Lung (tissue), 12 donors: ENCODE results near the gene ANKHD1. TPM values are rescaled to one million over a fixed set of nuclear protein-coding genes. Genes with fewer than 3 reads are reported as not detected.

ENCODE experiments used
- ATAC-seq: fragments of 200-7000 bp; cut with Tn5 transposase; one replicate; pipeline ENCODE4 v1.9.1; 2020; ENCODE audit warnings: moderate number of reproducible peaks; ENCODE audit not compliant: insufficient read depth, low FRiP score
- DNase-seq, 3 donors: peaks; one replicate each; pipeline ENCODE4 v3.0.0-alpha.2; 2013 to 2017
- H3K27ac ChIP-seq, 2 donors: one replicate each; pipeline ENCODE4 v1.5.1; 2013; ENCODE audit warnings: mild to moderate bottlenecking in 2 of 2, moderate library complexity in 2 of 2, control low read depth in 1 of 2, inconsistent platforms in 1 of 2, low read depth in 1 of 2, low read length in 1 of 2
- H3K27me3 ChIP-seq, 3 donors: one replicate each; pipeline ENCODE4 v1.5.1; 2013; ENCODE audit warnings: low read length in 2 of 3; ENCODE audit not compliant: control insufficient read depth in 3 of 3, insufficient read depth in 3 of 3
- H3K36me3 ChIP-seq, 4 donors: one replicate each; pipeline ENCODE4 v1.5.1; 2013; ENCODE audit warnings: low read length in 4 of 4, mild to moderate bottlenecking in 1 of 4, moderate library complexity in 1 of 4; ENCODE audit not compliant: control insufficient read depth in 4 of 4, insufficient read depth in 4 of 4
- H3K4me1 ChIP-seq, 5 donors: one replicate each; pipeline ENCODE4 v1.5.1; 2013; ENCODE audit warnings: low read length in 5 of 5, mild to moderate bottlenecking in 2 of 5, moderate library complexity in 1 of 5; ENCODE audit not compliant: control insufficient read depth in 5 of 5, insufficient read depth in 5 of 5
- H3K4me3 ChIP-seq: one replicate; pipeline ENCODE4 v1.5.1; 2013; ENCODE audit warnings: mild to moderate bottlenecking, control low read depth, moderate library complexity
- H3K9ac ChIP-seq, 2 donors: one replicate each; pipeline ENCODE4 v1.5.1; 2013; ENCODE audit warnings: low read length in 2 of 2, control low read depth in 1 of 2; ENCODE audit not compliant: insufficient read depth in 1 of 2
- H3K9me3 ChIP-seq, 4 donors: one replicate each; pipeline ENCODE4 v1.5.1; 2013; ENCODE audit warnings: low read length in 3 of 4, mild to moderate bottlenecking in 1 of 4, moderate library complexity in 1 of 4; ENCODE audit not compliant: control insufficient read depth in 4 of 4, insufficient read depth in 3 of 4
- CTCF ChIP-seq: IDR thresholded peaks from 2 replicates; pipeline ENCODE4 v1.5.1; 2012; ENCODE audit warnings: mild to moderate bottlenecking; ENCODE audit errors: control extremely low read depth, extremely low read depth
- WGBS, 2 donors: extraction: QIAGEN DNeasy Blood & Tissue Kit; methylation state at CpG; one replicate each; pipeline ENCODE4 v1.1.7; 2013; 5-methylcytosine and 5-hydroxymethylcytosine counted together
- polyA plus RNA-seq, 2 donors: library from polyadenylated mRNA; stranded (reverse); fragments of 200-250 nt; gene quantifications; one replicate each; pipeline ENCODE4 v1.2.1, GENCODE V29; 2013
- total RNA-seq, 2 donors: library from RNA; depleted of rRNA in 1 of 2; stranded (reverse); fragments of >200 nt in 1 of 2; gene quantifications; one replicate each; pipeline ENCODE4 v1.2.1, GENCODE V29; 2014 to 2021
- donor health status: control.
- donor health status: control.
- donor health status: Bipolar disorder and iron deficiency.
- donor health status: healthy.
- donor health status: DM: yes; HTN: yes; CAD: no.

ANKHD1 gene
- total and polyA plus RNA-seq, 4 donors: 53.0 to 200 (median 90.8) TPM

DNA sequence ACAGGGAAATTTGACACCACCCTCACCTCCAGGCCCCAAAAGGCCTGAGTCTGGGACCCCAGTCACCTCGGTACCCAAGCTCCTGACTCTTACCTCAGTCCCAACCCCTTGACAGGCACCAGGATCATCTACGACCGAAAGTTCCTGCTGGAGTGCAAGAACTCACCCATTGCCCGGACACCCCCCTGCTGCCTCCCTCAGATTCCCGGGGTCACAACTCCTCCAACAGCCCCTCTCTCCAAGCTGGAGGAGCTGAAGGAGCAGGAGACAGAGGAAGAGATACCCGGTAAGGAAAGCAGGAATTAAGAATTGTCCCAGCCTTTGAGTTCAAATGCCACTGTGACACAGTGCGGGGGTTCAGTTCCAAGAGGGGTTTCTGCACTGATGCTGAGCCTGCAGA is 147.2 kb downstream of the ANKHD1 start:
- H3K4me1 ChIP-seq: peaks cover 11 to 32% (median 24%) of the 10 kb centered on the region in 5 donors
- no peak for TF ChIP-seq CTCF
- peaks cover 5 to 33% (median 17%) of the 10 kb centered on the region in 4 donors for H3K36me3 ChIP-seq
- no peak overlapping the region for H3K9ac ChIP-seq
- WGBS, 2 donors: 87 to 91% methylated on average over 7 of the region's 7 CpGs
- H3K4me3 ChIP-seq: no peak overlapping the region
- H3K27me3 ChIP-seq: no peaks in the 10 kb centered on the region
- peak overlapping the region; percentile 95 to 97 for H3K27ac ChIP-seq
- no peak for DNase-seq
- ATAC-seq: no peak
- H3K9me3 ChIP-seq: no peaks in the 10 kb centered on the region

- H3K9ac ChIP-seq: no peak overlapping the region
- no peak overlapping the region for H3K4me3 ChIP-seq
- TF ChIP-seq CTCF: no peak
- no peaks in the 10 kb centered on the region for H3K27me3 ChIP-seq
- H3K36me3 ChIP-seq: peaks cover 5 to 31% (median 15%) of the 10 kb centered on the region in 4 donors
- H3K9me3 ChIP-seq: no peaks in the 10 kb centered on the region
- peak overlapping the region; percentile 6 to 95 for H3K27ac ChIP-seq
- ATAC-seq (no peak), DNase-seq (peak; percentile 39 to 66 (median 53))
- peaks cover 11 to 32% (median 29%) of the 10 kb centered on the region in 5 donors for H3K4me1 ChIP-seq
- 77 to 88% methylated on average over 3 of the region's 3 CpGs for WGBS, 2 donors
Observed at GRCh38 chr5:140549237-140550144, 147.9 kb downstream of the ANKHD1 start.

- no peak overlapping the region for H3K4me3 ChIP-seq
- peaks cover 11 to 32% (median 29%) of the 10 kb centered on the region in 5 donors for H3K4me1 ChIP-seq
- 89% methylated on average over 11 of the region's 11 CpGs for WGBS, 2 donors
- H3K9ac ChIP-seq: no peak overlapping the region
- no peak for DNase-seq
- ATAC-seq: no peak
- no peaks in the 10 kb centered on the region for H3K27me3 ChIP-seq
- no peak for TF ChIP-seq CTCF
- peaks cover 0 to 27% (median 12%) of the 10 kb centered on the region in 4 donors for H3K36me3 ChIP-seq
- H3K9me3 ChIP-seq: no peaks in the 10 kb centered on the region
- no peak overlapping the region for H3K27ac ChIP-seq
Observed at GRCh38 chr5:140550147-140551079, 148.8 kb downstream of the ANKHD1 start.
